Thoracic aorta (tissue), 2 donors: ENCODE results near the gene GPATCH3. TPM values are rescaled to one million over a fixed set of nuclear protein-coding genes. Genes with fewer than 3 reads are reported as not detected.
A peak's percentile ranks its signal among the peaks of the same experiment; 100 is the strongest.
"Not testable (repeated sequence)": the region's sequence is repeated elsewhere in the genome, so short reads cannot be mapped to it uniquely, and the experiment has no call there.

ENCODE experiments used
- ATAC-seq: fragments of 150-250 bp; one replicate; pipeline ENCODE4 v1.8.0; 2017; ENCODE audit warnings: low read depth; ENCODE audit not compliant: insufficient number of reproducible peaks, low FRiP score
- DNase-seq: peaks from one replicate; pipeline ENCODE4 v3.0.0-alpha.2; 2020; ENCODE audit warnings: low spot score
- H3K27ac ChIP-seq, 2 donors: fragments of 200-600 bp; sonication (generic); 1 replicate in 1 of 2; 2 replicates in 1 of 2; pipeline ENCODE4 v1.5.1; 2016; ENCODE audit warnings: mild to moderate bottlenecking in 2 of 2, moderate library complexity in 2 of 2
- H3K27me3 ChIP-seq: fragments of 200-600 bp; sonication (generic); replicated peaks from 2 replicates; pipeline ENCODE4 v1.6.0; 2016; ENCODE audit warnings: mild to moderate bottlenecking; ENCODE audit not compliant: insufficient read depth
- H3K36me3 ChIP-seq: fragments of 200-600 bp; sonication (generic); one replicate; pipeline ENCODE4 v1.5.1; 2016
- H3K4me1 ChIP-seq, 2 donors: fragments of 200-600 bp; sonication (generic); 1 replicate in 1 of 2; 2 replicates in 1 of 2; pipeline versions ENCODE4 v1.5.1 to v1.6.0; 2016; ENCODE audit warnings: low read depth in 2 of 2, mild to moderate bottlenecking in 1 of 2; ENCODE audit not compliant: control insufficient read depth in 1 of 2
- H3K4me3 ChIP-seq: fragments of 200-600 bp; sonication (generic); 2 replicates; pipeline ENCODE4 v1.5.1; 2016; ENCODE audit warnings: mild to moderate bottlenecking
- H3K9me3 ChIP-seq: fragments of 200-600 bp; sonication (generic); 2 replicates; pipeline ENCODE4 v1.5.1; 2016
- total RNA-seq, 2 donors: library from RNA; depleted of rRNA; stranded (reverse); fragments of >200 nt; gene quantifications; one replicate each; pipeline versions ENCODE4 v1.1.0 to v1.2.3, GENCODE V29; 2016
- TF ChIP-seq, protein P1 (sequence below): fragments of 200-600 bp; sonication (generic); IDR thresholded peaks from one replicate; pipeline ENCODE4 v1.5.1; 2019; ENCODE audit warnings: antibody characterized with exemption

GPATCH3 gene
- total RNA-seq, 2 donors from 2014 or later = 10.3 to 11.8 TPM

GRCh38 chr1:26879793-26880192 is 20.5 kb downstream of the GPATCH3 start:
- no peak for ATAC-seq
- H3K36me3 ChIP-seq = peaks cover 62% of the 10 kb centered on the region
- TF ChIP-seq, protein P1, sequence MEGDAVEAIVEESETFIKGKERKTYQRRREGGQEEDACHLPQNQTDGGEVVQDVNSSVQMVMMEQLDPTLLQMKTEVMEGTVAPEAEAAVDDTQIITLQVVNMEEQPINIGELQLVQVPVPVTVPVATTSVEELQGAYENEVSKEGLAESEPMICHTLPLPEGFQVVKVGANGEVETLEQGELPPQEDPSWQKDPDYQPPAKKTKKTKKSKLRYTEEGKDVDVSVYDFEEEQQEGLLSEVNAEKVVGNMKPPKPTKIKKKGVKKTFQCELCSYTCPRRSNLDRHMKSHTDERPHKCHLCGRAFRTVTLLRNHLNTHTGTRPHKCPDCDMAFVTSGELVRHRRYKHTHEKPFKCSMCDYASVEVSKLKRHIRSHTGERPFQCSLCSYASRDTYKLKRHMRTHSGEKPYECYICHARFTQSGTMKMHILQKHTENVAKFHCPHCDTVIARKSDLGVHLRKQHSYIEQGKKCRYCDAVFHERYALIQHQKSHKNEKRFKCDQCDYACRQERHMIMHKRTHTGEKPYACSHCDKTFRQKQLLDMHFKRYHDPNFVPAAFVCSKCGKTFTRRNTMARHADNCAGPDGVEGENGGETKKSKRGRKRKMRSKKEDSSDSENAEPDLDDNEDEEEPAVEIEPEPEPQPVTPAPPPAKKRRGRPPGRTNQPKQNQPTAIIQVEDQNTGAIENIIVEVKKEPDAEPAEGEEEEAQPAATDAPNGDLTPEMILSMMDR = no peak
- H3K4me3 ChIP-seq = no peak overlapping the region
- no peak for DNase-seq
- no peaks in the 10 kb centered on the region for H3K4me1 ChIP-seq
- no peak overlapping the region for H3K27ac ChIP-seq
- no peaks in the 10 kb centered on the region for H3K27me3 ChIP-seq
- no peaks in the 10 kb centered on the region for H3K9me3 ChIP-seq

- Histone ChIP-seq H3K4me3 (no peak overlapping the region), H3K27me3 (no peaks in the 10 kb centered on the region), H3K4me1 (no peaks in the 10 kb centered on the region), H3K36me3 (peaks cover 41% of the 10 kb centered on the region), H3K9me3 (no peaks in the 10 kb centered on the region), H3K27ac (peak overlapping the region in 1 of 2 donors; percentile 45)
- TF ChIP-seq, protein P1 = no peak
- DNase-seq (no peak), ATAC-seq (no peak)
These were observed 22.9 kb downstream of the GPATCH3 start for GRCh38 chr1:26877326-26877725.

DNA sequence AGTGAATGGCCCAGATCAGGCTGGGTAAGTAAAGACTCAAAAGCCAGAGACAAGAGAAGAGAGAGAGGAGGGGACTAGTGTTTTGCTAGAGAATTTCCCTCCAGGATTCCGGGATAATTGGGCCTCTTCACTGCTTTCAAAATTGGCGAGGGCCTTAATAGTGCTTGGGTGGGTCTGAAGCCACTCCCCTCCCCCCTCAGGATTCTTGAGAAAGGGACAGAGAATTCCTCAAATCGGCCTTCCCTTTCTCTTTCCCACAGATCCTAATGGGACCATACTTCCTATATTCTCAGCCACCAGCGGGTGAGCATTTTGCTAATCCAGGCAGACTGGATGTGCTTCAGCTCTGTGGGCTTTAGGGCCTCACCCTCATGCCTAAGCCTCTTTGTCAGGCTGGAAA is 25.4 kb downstream of the GPATCH3 start:
- Histone ChIP-seq H3K36me3 (peaks cover 19% of the 10 kb centered on the region), H3K27me3 (no peaks in the 10 kb centered on the region), H3K9me3 (no peaks in the 10 kb centered on the region), H3K4me1 (no peaks in the 10 kb centered on the region), H3K27ac (no peak overlapping the region), H3K4me3 (no peak overlapping the region)
- TF ChIP-seq, protein P1 = no peak
- DNase-seq (no peak), ATAC-seq (no peak)

GRCh38 chr1:26873097-26873496 is 27.2 kb downstream of the GPATCH3 start:
- H3K27ac ChIP-seq, H3K4me3 ChIP-seq, DNase-seq, H3K27me3 ChIP-seq, ATAC-seq, H3K9me3 ChIP-seq, H3K4me1 ChIP-seq, H3K36me3 ChIP-seq: not testable (repeated sequence)

- H3K27me3 ChIP-seq = no peaks in the 10 kb centered on the region
- no peaks in the 10 kb centered on the region for H3K36me3 ChIP-seq
- ATAC-seq (peak; percentile 93), DNase-seq (peak; percentile 93)
- H3K4me3 ChIP-seq = peak overlapping the region; percentile 80
- TF ChIP-seq, protein P1 = peak; percentile 13
- H3K9me3 ChIP-seq = no peaks in the 10 kb centered on the region
- H3K27ac ChIP-seq = peak overlapping the region; percentile 99 to 100
- H3K4me1 ChIP-seq = peaks cover 5 to 15% of the 10 kb centered on the region in 2 donors
These were observed 35.4 kb downstream of the GPATCH3 start for GRCh38 chr1:26864610-26865480.
